Measurements from ENCODE around the gene MEIS1.
A peak's percentile ranks its signal among the peaks of the same experiment; 100 is the strongest.

Gene MEIS1

GRCh38 chr2:66414896-66415295 lies 20.0 kb upstream of the MEIS1 start:
- H3K4me2 ChIP-seq (ENCODE audit: low read length), result no peak overlapping the region
- H3K4me1 ChIP-seq (ENCODE audit: low read length), result no peaks in the 10 kb centered on the region
- H3K9ac ChIP-seq (ENCODE audit: low read length), result no peak overlapping the region
- H3K36me3 ChIP-seq (replicated peaks; ENCODE audit: low read depth, low read length), result no peaks in the 10 kb centered on the region
- no peaks in the 10 kb centered on the region for H3K9me3 ChIP-seq (ENCODE audit: insufficient read depth, low read length)
- TF ChIP-seq, protein P1, sequence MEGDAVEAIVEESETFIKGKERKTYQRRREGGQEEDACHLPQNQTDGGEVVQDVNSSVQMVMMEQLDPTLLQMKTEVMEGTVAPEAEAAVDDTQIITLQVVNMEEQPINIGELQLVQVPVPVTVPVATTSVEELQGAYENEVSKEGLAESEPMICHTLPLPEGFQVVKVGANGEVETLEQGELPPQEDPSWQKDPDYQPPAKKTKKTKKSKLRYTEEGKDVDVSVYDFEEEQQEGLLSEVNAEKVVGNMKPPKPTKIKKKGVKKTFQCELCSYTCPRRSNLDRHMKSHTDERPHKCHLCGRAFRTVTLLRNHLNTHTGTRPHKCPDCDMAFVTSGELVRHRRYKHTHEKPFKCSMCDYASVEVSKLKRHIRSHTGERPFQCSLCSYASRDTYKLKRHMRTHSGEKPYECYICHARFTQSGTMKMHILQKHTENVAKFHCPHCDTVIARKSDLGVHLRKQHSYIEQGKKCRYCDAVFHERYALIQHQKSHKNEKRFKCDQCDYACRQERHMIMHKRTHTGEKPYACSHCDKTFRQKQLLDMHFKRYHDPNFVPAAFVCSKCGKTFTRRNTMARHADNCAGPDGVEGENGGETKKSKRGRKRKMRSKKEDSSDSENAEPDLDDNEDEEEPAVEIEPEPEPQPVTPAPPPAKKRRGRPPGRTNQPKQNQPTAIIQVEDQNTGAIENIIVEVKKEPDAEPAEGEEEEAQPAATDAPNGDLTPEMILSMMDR (IDR thresholded peaks at IDR 0.05; ENCODE audit: low read depth, low read length), result no peak
- TF ChIP-seq EZH2phosphoT487 (IDR thresholded peaks at IDR 0.05; ENCODE audit: low read depth), result no peak
- H3K79me2 ChIP-seq (ENCODE audit: low read length), result no peaks in the 10 kb centered on the region
- H3K27me3 ChIP-seq (ENCODE audit: low read depth, low read length), result peaks cover under 1% of the 10 kb centered on the region; the same call in 1 of the 2 replicates
- H4K20me1 ChIP-seq (ENCODE audit: insufficient read depth, low read length), result no peaks in the 10 kb centered on the region
- H3K4me3 ChIP-seq (ENCODE audit: low read length), result no peak overlapping the region
- no peak overlapping the region for H2AFZ ChIP-seq (ENCODE audit: low read depth, low read length)
- no peak overlapping the region for H3K27ac ChIP-seq (ENCODE audit: low read length)

DNA sequence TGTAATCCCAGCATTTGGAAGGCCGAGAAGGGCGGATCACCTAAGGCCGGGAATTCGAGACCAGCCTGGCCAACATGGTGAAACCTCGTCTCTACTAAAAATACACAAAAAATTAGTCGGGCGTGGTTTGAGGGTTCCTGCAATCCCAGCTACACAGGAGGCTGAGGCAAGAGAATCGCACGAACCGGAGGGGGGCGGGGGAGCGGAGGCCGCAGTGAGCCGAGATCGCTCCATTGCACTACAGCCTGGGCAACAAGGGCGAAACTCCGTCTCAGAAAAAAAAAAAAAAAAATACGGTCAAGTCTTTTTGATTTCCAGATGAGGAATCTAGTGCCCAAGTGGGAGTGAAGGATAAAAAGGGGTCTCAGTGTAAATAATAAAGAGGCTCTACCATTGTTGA lies 16.5 kb upstream of the MEIS1 start:
- H3K79me2 ChIP-seq (ENCODE audit: low read length), result no peaks in the 10 kb centered on the region

GRCh38 chr2:66421612-66422011 lies 13.3 kb upstream of the MEIS1 start:
- H3K27ac ChIP-seq (ENCODE audit: low read length), result peak overlapping the region; percentile 21; the same call in 1 of the 2 replicates
- no peak overlapping the region for H2AFZ ChIP-seq (ENCODE audit: low read depth, low read length)
- no peak overlapping the region for H3K9ac ChIP-seq (ENCODE audit: low read length)
- H3K79me2 ChIP-seq (ENCODE audit: low read length), result no peaks in the 10 kb centered on the region
- peaks cover 19% of the 10 kb centered on the region for H3K4me1 ChIP-seq (ENCODE audit: low read length)
- peak overlapping the region; percentile 60 for H3K4me3 ChIP-seq (ENCODE audit: low read length)
- no peaks in the 10 kb centered on the region for H3K36me3 ChIP-seq (replicated peaks; ENCODE audit: low read depth, low read length)
- no peaks in the 10 kb centered on the region for H3K9me3 ChIP-seq (ENCODE audit: insufficient read depth, low read length)
- no peaks in the 10 kb centered on the region for H4K20me1 ChIP-seq (ENCODE audit: insufficient read depth, low read length)
- peak overlapping the region; percentile 74 for H3K4me2 ChIP-seq (ENCODE audit: low read length)
- TF ChIP-seq, protein P1 (IDR thresholded peaks at IDR 0.05; ENCODE audit: low read depth, low read length), result no peak
- no peak for TF ChIP-seq EZH2phosphoT487 (IDR thresholded peaks at IDR 0.05; ENCODE audit: low read depth)
- H3K27me3 ChIP-seq (ENCODE audit: low read depth, low read length), result peaks cover 2% of the 10 kb centered on the region; the same call in 1 of the 2 replicates

More for the DNA sequence above, 16.5 kb upstream of the MEIS1 start:
- Histone ChIP-seq H4K20me1 (ENCODE audit: insufficient read depth, low read length) (no peaks in the 10 kb centered on the region), H3K4me1 (ENCODE audit: low read length) (peaks cover 19% of the 10 kb centered on the region), H3K27me3 (ENCODE audit: low read depth, low read length) (peaks cover 2% of the 10 kb centered on the region; the same call in 1 of the 2 replicates), H2AFZ (ENCODE audit: low read depth, low read length) (no peak overlapping the region), H3K9me3 (ENCODE audit: insufficient read depth, low read length) (no peaks in the 10 kb centered on the region), H3K4me3 (ENCODE audit: low read length) (no peak overlapping the region), H3K4me2 (ENCODE audit: low read length) (no peak overlapping the region), H3K27ac (ENCODE audit: low read length) (no peak overlapping the region), H3K36me3 (replicated peaks; ENCODE audit: low read depth, low read length) (no peaks in the 10 kb centered on the region), H3K9ac (ENCODE audit: low read length) (no peak overlapping the region)
- TF ChIP-seq, protein P1 (IDR thresholded peaks at IDR 0.05; ENCODE audit: low read depth, low read length), result no peak
- no peak for TF ChIP-seq EZH2phosphoT487 (IDR thresholded peaks at IDR 0.05; ENCODE audit: low read depth)

GRCh38 chr2:66423391-66424124 lies 11.4 kb upstream of the MEIS1 start:
- H3K27me3 ChIP-seq (ENCODE audit: low read depth, low read length), result peaks cover 2% of the 10 kb centered on the region; the same call in 1 of the 2 replicates

More at GRCh38 chr2:66423391-66424124, 11.4 kb upstream of the MEIS1 start:
- Histone ChIP-seq H2AFZ (ENCODE audit: low read depth, low read length) (no peak overlapping the region), H4K20me1 (ENCODE audit: insufficient read depth, low read length) (no peaks in the 10 kb centered on the region), H3K79me2 (ENCODE audit: low read length) (no peaks in the 10 kb centered on the region), H3K9ac (ENCODE audit: low read length) (no peak overlapping the region), H3K4me3 (ENCODE audit: low read length) (no peak overlapping the region), H3K27ac (ENCODE audit: low read length) (no peak overlapping the region), H3K36me3 (replicated peaks; ENCODE audit: low read depth, low read length) (no peaks in the 10 kb centered on the region), H3K4me1 (ENCODE audit: low read length) (peaks cover 19% of the 10 kb centered on the region), H3K9me3 (ENCODE audit: insufficient read depth, low read length) (no peaks in the 10 kb centered on the region), H3K4me2 (ENCODE audit: low read length) (no peak overlapping the region)
- TF ChIP-seq EZH2phosphoT487 (IDR thresholded peaks at IDR 0.05; ENCODE audit: low read depth), result no peak
- TF ChIP-seq, protein P1 (IDR thresholded peaks at IDR 0.05; ENCODE audit: low read depth, low read length), result no peak

Data from OCI-LY3 (cell line).